Skeletal muscle tissue (tissue), 4 donors: ENCODE data around the gene TTYH1. TPM values are rescaled to one million over a fixed set of nuclear protein-coding genes. Genes with fewer than 3 reads are reported as not detected.
A peak's percentile ranks its signal among the peaks of the same experiment; 100 is the strongest.
"Not testable (repeated sequence)": the region's sequence is repeated elsewhere in the genome, so short reads cannot be mapped to it uniquely, and the experiment has no call there.

ENCODE experiments used
- H3K27ac ChIP-seq: one replicate; pipeline ENCODE4 v1.7.0; 2013; ENCODE audit warnings: mild to moderate bottlenecking, low read depth, low read length, inconsistent platforms
- H3K27me3 ChIP-seq, 3 donors: one replicate each; pipeline ENCODE4 v1.7.0; 2013; ENCODE audit warnings: low read length in 3 of 3; ENCODE audit not compliant: control insufficient read depth in 3 of 3, insufficient read depth in 3 of 3
- H3K36me3 ChIP-seq, 3 donors: one replicate each; pipeline ENCODE4 v1.7.0; 2013; ENCODE audit warnings: low read length in 3 of 3; ENCODE audit not compliant: control insufficient read depth in 3 of 3, insufficient read depth in 3 of 3
- H3K4me1 ChIP-seq, 3 donors: one replicate each; pipeline ENCODE4 v1.7.0; 2013; ENCODE audit warnings: low read length in 3 of 3, mild to moderate bottlenecking in 3 of 3; ENCODE audit not compliant: control insufficient read depth in 3 of 3, insufficient read depth in 3 of 3
- H3K4me3 ChIP-seq, 3 donors: one replicate each; pipeline ENCODE4 v1.7.0; 2013; ENCODE audit warnings: low read length in 3 of 3
- H3K9ac ChIP-seq, 3 donors: one replicate each; pipeline ENCODE4 v1.7.0; 2013; ENCODE audit warnings: low read length in 3 of 3, mild to moderate bottlenecking in 3 of 3, moderate library complexity in 2 of 3, low read depth in 1 of 3
- H3K9me3 ChIP-seq, 3 donors: one replicate each; pipeline ENCODE4 v1.7.0; 2013; ENCODE audit warnings: low read length in 3 of 3; ENCODE audit not compliant: control insufficient read depth in 3 of 3
- total RNA-seq: library from RNA; depleted of rRNA; stranded (reverse); fragments of >200 nt; gene quantifications from one replicate; pipeline ENCODE4 v1.2.3, GENCODE V29; 2014
- donor health status: Osteomylitis.

Gene TTYH1
- total RNA-seq, 1 donor from 2014 or later: 1.0 TPM

DNA sequence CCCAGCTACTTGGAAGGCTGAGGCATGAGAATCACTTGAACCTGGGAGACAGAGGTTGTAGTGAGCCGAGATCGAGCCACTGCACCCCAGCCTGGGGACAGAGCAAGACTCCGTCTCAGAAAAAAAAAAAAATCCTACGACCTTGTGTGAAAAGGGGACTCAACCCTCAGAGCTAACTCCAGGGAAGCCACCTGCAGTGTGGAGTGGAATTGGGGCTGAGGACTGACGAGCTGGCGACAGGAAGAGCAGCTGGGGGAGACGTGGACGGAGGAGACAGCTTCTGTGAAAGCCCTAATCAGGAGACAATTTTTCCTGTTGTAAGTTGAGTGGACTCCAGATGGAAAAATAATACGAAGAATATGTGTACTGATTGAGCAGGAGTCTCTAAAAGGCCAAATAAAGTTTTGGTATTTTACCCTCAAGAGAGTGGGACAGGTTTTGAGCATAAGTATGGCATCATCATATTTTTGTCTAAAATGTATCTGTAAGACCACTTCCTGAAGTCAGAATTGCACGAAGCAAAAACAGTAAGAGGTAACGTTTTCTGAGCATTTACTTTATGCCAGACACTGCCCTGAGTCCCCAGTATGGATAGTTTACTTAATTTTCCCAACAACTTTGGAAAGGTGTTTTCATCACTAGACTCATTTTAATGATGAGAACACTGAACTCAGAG, 38.5 kb upstream of the TTYH1 start:
- H3K27me3 ChIP-seq: peaks cover 0 to 3% (median 0%) of the 10 kb centered on the region in 3 donors
- no peak overlapping the region for H3K9ac ChIP-seq
- H3K4me3 ChIP-seq: no peak overlapping the region
- H3K36me3 ChIP-seq: no peaks in the 10 kb centered on the region
- H3K4me1 ChIP-seq: peaks cover 0 to 2% (median 0%) of the 10 kb centered on the region in 3 donors
- no peak overlapping the region for H3K27ac ChIP-seq
- no peaks in the 10 kb centered on the region for H3K9me3 ChIP-seq

DNA sequence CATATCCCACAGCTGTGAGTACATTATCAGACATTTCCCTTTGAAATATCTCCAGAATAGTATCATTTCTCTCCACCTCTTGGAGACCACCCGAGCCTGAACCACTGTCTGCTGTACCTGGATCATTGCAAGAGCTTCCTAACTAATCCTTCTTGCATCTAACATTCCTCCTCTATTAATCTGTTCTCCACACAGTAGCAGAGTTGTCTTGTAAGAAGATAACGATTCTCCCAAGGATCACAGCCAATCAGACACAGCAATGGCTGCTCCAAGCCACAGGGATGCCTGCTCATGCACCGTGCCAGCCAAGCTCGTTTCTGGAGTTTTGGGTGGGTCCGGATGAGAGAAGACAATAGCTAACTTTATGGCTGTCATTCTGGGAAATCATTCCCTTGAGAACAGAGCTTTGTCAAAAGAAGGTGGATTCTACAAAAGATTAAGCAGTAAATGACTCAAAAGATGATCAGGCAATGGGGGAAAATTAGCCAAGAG, 36.0 kb upstream of the TTYH1 start:
- H3K27me3 ChIP-seq: peaks cover 0 to 3% (median 0%) of the 10 kb centered on the region in 3 donors
- no peak overlapping the region for H3K9ac ChIP-seq
- no peaks in the 10 kb centered on the region for H3K36me3 ChIP-seq
- peak overlapping the region; percentile 12 for H3K27ac ChIP-seq
- no peak overlapping the region for H3K4me3 ChIP-seq
- no peaks in the 10 kb centered on the region for H3K9me3 ChIP-seq
- H3K4me1 ChIP-seq: no peaks in the 10 kb centered on the region

DNA sequence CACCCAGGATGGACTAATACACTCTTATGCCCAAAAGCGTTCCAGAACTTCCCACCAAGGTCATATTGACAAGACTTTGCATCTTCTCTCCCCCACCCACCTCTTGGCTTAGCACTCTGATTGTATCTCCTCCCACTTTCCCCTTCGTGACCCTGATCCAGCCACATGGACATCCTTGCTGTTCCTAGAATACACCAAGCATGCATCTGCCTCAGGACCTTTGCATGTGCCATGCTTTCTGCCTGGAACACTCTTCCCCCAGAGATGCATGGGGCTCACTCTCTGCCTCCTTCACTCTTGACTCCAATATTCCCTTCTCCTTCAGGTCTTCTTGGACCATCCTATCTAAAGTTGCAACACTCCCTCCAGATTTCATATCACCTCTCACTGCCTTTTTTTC, 34.4 kb upstream of the TTYH1 start:
- no peaks in the 10 kb centered on the region for H3K4me1 ChIP-seq
- no peaks in the 10 kb centered on the region for H3K9me3 ChIP-seq
- no peaks in the 10 kb centered on the region for H3K36me3 ChIP-seq
- peaks cover 0 to 6% (median 3%) of the 10 kb centered on the region in 3 donors for H3K27me3 ChIP-seq
- no peak overlapping the region for H3K4me3 ChIP-seq
- no peak overlapping the region for H3K27ac ChIP-seq
- no peak overlapping the region for H3K9ac ChIP-seq

DNA sequence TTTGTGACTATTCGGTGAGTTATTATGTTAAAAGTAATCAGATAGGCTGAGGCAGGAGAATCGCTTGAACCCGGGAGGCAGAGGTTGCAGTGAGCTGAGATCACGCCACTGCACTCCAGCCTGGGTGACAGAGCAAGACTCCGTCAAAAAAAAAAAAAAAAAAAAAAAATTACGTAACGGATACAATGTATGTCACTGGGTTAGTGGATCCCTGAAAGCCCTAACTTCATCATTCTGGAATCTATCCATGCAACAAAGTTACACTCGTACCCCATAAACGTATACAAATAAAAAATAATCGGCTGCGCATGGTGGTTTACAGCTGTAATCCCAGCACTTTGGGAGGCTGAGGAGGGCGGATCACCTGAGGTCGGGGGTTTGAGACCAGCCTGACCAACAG, 33.2 kb upstream of the TTYH1 start:
- not testable (repeated sequence) for H3K27ac ChIP-seq, H3K27me3 ChIP-seq

DNA sequence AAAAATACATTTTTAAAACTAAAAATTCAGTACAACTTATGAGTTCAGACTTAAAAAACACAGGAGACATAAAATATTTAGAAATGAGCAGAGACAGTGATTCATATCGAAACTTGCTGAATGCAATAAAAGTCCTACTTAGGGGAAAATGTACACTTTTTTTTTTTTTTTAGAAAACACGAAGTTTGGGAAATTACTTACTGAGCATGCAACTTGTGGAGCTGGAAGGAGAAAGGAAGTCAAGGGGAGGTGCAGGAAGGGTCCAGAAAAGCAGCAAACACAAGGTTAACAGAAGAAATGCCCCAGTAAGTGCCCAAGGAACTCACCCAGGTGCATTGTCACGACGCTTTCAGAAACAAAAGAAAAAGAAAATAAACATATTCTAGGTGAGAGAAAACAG, 31.9 kb upstream of the TTYH1 start:
- no peaks in the 10 kb centered on the region for H3K9me3 ChIP-seq
- peaks cover 0 to 4% (median 0%) of the 10 kb centered on the region in 3 donors for H3K4me1 ChIP-seq
- no peak overlapping the region for H3K4me3 ChIP-seq
- no peak overlapping the region for H3K9ac ChIP-seq
- H3K36me3 ChIP-seq: no peaks in the 10 kb centered on the region
- peaks cover 5 to 15% (median 8%) of the 10 kb centered on the region in 3 donors for H3K27me3 ChIP-seq
- no peak overlapping the region for H3K27ac ChIP-seq

More for the DNA sequence above, 33.2 kb upstream of the TTYH1 start:
- not testable (repeated sequence) for H3K4me1 ChIP-seq, H3K9me3 ChIP-seq, H3K36me3 ChIP-seq, H3K4me3 ChIP-seq, H3K9ac ChIP-seq

DNA sequence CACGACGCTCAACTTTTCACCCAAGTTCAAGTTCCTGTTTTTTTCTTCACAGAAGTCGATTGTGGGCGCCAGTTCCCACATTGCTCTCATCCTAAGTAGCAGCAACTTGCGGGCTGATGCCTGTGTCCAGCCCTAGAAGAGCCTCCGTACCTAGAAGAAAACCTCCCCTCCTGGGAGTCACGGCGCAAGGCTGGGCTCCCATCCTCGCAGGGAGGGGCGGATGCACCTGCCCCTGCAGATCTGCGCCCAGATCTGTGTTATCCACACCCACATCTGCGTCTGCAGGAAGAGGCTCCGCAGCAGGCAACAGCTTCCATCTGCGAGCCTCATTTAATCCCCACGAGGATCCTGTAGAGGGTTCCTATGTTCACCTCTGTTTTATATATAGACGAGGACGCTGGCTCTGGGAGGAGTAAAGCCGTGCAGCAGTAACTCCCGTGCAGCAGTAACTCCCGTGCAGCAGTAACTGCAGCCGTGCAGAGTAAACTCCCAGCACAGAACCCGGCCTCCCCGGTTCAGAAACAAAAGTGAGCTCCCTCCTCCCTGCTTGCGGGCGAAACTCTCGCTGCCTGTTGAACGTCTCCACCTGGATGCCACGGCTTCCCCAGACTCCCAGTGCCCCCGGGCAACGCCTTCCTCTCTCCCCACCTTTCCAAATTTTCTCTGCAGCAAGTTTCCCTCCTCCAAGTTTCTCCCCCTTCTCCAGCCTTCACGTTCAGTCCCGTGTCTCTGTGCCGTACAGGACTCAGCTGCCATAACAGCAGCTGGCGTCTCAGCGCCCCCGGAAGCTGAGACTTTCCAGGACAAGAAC, 27.1 kb upstream of the TTYH1 start:
- Histone ChIP-seq H3K27ac (peak overlapping the region; percentile 25), H3K27me3 (peaks cover 10 to 34% (median 18%) of the 10 kb centered on the region in 3 donors), H3K9ac (no peak overlapping the region)

DNA sequence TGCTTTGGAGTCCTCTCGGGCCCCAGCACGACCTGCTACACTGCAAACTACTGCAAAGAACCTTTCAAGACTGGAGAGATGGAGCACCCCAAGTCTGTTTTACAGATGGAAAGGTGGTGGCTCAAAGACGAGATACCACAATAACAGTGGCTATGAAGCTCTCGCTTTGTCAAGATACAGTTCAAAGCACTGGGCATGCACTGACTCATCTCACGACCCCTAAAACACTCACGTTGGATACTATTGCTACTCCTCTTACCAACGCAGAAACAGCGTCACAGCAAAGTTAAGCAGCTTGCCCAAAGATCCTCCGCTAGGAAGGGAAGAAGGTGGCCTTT, 26.5 kb upstream of the TTYH1 start:
- Histone ChIP-seq H3K9me3 (no peaks in the 10 kb centered on the region), H3K4me3 (peak overlapping the region in 1 of 3 donors; percentile 48), H3K27ac (peak overlapping the region; percentile 25), H3K4me1 (peaks cover 0 to 4% (median 4%) of the 10 kb centered on the region in 3 donors), H3K27me3 (peaks cover 10 to 37% (median 21%) of the 10 kb centered on the region in 3 donors), H3K36me3 (no peaks in the 10 kb centered on the region), H3K9ac (no peak overlapping the region)

More for the DNA sequence above, 27.1 kb upstream of the TTYH1 start:
- no peaks in the 10 kb centered on the region for H3K36me3 ChIP-seq
- H3K9me3 ChIP-seq: no peaks in the 10 kb centered on the region
- H3K4me1 ChIP-seq: peaks cover 0 to 4% (median 4%) of the 10 kb centered on the region in 3 donors
- peak overlapping the region; percentile 40 to 48 (median 41) for H3K4me3 ChIP-seq

DNA sequence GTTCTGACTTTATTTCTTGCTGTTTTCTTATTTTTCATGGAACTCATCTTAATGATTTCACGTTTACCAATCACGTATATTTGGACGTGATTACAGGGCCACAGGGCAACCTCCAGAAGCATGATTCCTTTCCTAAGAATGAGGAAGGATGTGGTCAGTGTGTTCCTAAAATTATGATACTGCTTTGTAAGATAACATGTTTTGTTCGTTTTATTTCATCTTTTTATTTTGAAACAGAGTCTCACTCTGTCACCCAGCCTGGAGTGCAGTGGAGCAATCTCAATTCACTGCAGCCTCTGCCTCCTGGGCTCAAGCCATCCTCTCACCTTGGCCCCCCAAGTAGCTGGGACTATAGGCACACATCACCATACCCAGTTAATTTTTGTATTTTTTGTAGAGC, 25.7 kb upstream of the TTYH1 start:
- peaks cover 0 to 4% (median 4%) of the 10 kb centered on the region in 3 donors for H3K4me1 ChIP-seq
- H3K9ac ChIP-seq: no peak overlapping the region
- H3K36me3 ChIP-seq: no peaks in the 10 kb centered on the region
- no peaks in the 10 kb centered on the region for H3K9me3 ChIP-seq
- H3K4me3 ChIP-seq: no peak overlapping the region
- peaks cover 10 to 37% (median 21%) of the 10 kb centered on the region in 3 donors for H3K27me3 ChIP-seq
- H3K27ac ChIP-seq: no peak overlapping the region

DNA sequence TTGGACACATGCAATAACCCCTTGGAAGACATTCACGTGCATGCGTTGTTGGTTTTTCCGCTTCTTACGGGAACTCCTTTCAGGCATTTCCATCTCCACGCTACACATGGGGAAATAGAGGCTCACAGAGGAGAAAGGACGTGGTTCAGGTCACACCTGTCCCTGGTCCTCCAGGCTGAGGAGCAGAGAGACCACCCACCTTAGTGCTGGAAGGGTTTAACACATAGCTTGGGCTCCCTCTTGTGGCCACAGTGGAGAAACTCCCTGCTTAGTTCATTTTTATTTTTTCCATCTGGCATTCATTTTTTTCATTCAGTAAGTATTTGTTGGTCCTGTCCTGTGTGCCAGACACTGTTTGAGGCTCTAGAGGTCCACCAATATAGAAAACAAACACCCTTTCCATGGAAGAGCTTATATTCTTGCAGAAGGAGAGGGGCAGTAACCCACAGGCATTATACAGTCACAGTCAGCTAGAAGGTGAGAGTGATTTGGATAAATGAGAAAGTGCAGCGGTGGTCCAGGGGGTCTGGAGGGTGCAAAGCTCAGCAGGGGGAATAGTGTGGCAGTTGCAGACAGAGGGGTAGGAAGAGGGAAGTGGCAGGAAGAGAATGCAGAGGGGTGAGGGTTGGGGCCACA, 24.2 kb upstream of the TTYH1 start:
- Histone ChIP-seq H3K27ac (no peak overlapping the region), H3K27me3 (peaks cover 10 to 31% (median 21%) of the 10 kb centered on the region in 3 donors), H3K9me3 (no peaks in the 10 kb centered on the region), H3K4me3 (no peak overlapping the region), H3K36me3 (no peaks in the 10 kb centered on the region), H3K9ac (no peak overlapping the region), H3K4me1 (peaks cover 0 to 4% (median 4%) of the 10 kb centered on the region in 3 donors)
